K562 (cell line): ENCODE measurements around the gene DGCR8. TPM values are rescaled to one million over a fixed set of nuclear protein-coding genes. Genes with fewer than 3 reads are reported as not detected.

ENCODE experiments used
- GTF2A2 ChIP-seq: IDR thresholded peaks from 2 replicates; pipeline ENCODE4 v1.6.1; 2016; ENCODE audit warnings: mild to moderate bottlenecking, missing genetic modification characterization, missing compliant biosample characterization
- HDAC6 ChIP-seq: IDR thresholded peaks from 2 replicates; pipeline ENCODE4 v1.6.1; 2012; ENCODE audit warnings: low read depth, mild to moderate bottlenecking, control low read depth, inconsistent platforms, low read length, moderate library complexity
- HLTF ChIP-seq: fragments of 450-650 bp; IDR thresholded peaks from 2 replicates; pipeline ENCODE4 v1.6.1; 2016
- KDM5B ChIP-seq: fragments of 200-600 bp; sonication (generic); IDR thresholded peaks from 2 replicates; pipeline ENCODE4 v1.6.1; 2012; ENCODE audit warnings: low read depth, mild to moderate bottlenecking, moderate library complexity, low read length, control low read depth, inconsistent platforms; ENCODE audit not compliant: insufficient replicate concordance
- KHSRP ChIP-seq: fragments of 450-650 bp; IDR thresholded peaks from 2 replicates; pipeline ENCODE4 v1.6.1; 2017
- LARP7 ChIP-seq: fragments of 450-650 bp; IDR thresholded peaks from 2 replicates; pipeline ENCODE4 v1.6.1; 2016
- POLR2G ChIP-seq: fragments of 200-400 bp; formaldehyde crosslinking; IDR thresholded peaks from 2 replicates; pipeline ENCODE4 v1.6.1; 2017; ENCODE audit warnings: low read depth, mild to moderate bottlenecking, antibody characterized with exemption, low read length, moderate library complexity
- PTBP1 ChIP-seq: fragments of 200-400 bp; formaldehyde crosslinking; IDR thresholded peaks from 2 replicates; pipeline ENCODE4 v1.6.1; 2017; ENCODE audit warnings: low read depth, low read length
- RBFOX2 ChIP-seq: fragments of 200-400 bp; formaldehyde crosslinking; IDR thresholded peaks from 2 replicates; pipeline ENCODE4 v1.6.1; 2017; ENCODE audit warnings: low read depth, mild to moderate bottlenecking, low read length, moderate library complexity
- RNF219 ChIP-seq: fragments of 250-450 bp; sonication (Bioruptor Pico); IDR thresholded peaks from 2 replicates; pipeline ENCODE4 v1.5.0; 2022; ENCODE audit warnings: mild to moderate bottlenecking
- TAF15 ChIP-seq: fragments of 200-400 bp; formaldehyde crosslinking; IDR thresholded peaks from 2 replicates; pipeline ENCODE4 v1.6.1; 2017; ENCODE audit warnings: mild to moderate bottlenecking, low read depth, low read length, moderate library complexity
- TCF7 ChIP-seq: sonication (generic); IDR thresholded peaks from 2 replicates; pipeline ENCODE4 v1.6.1; 2016; ENCODE audit warnings: antibody characterized with exemption, borderline replicate concordance
- ZFPM2 ChIP-seq: fragments of 250-450 bp; sonication (Bioruptor Pico); IDR thresholded peaks from 2 replicates; pipeline ENCODE4 v1.5.1; 2022; ENCODE audit warnings: mild to moderate bottlenecking
- polyA plus RNA-seq, 8 experiments: library from polyadenylated mRNA; depleted of rRNA in 4 of 8; stranded (reverse) in 5 of 8; unstranded in 3 of 8; fragments of >200 nt; fragmentation: Nextera tagmentation in 2 of 8; fragmentation: Illumina TruSeq in 1 of 8; extraction: Ambion mirVana in 2 of 8; extraction: Trizol in 1 of 8; gene quantifications; 2 replicates each; pipeline versions ENCODE4 v1.2.1 to v1.2.3, GENCODE V29; 2011 to 2014; ENCODE audit warnings: inconsistent platforms in 1 of 8, missing spikeins in 1 of 8
- total RNA-seq, 7 experiments: library from RNA; depleted of rRNA in 6 of 7; stranded (reverse); fragments of >200 nt in 6 of 7; fragmentation: Illumina TruSeq in 2 of 7; extraction: Trizol in 2 of 7; gene quantifications; 2 replicates each; pipeline versions ENCODE4 v1.2.1 to v1.2.3, GENCODE V29; 2011 to 2021; ENCODE audit warnings: low replicate concordance in 1 of 7
- TF ChIP-seq, protein P1 (sequence below): fragments of 250-450 bp; sonication (Bioruptor Pico); IDR thresholded peaks from 2 replicates; pipeline ENCODE4 v1.5.0; 2021
- TF ChIP-seq, protein P2 (sequence below): sonication (generic); formaldehyde crosslinking; IDR thresholded peaks from 2 replicates; pipeline ENCODE4 v1.8.1; 2023; ENCODE audit warnings: mild to moderate bottlenecking, missing genetic modification reagents
- TF ChIP-seq, protein P3 (sequence below): IDR thresholded peaks from 2 replicates; pipeline ENCODE4 v1.6.1; 2011; ENCODE audit warnings: borderline replicate concordance, low read depth, mild to moderate bottlenecking, moderate library complexity, low read length; ENCODE audit not compliant: insufficient read depth, poor library complexity, severe bottlenecking
- TF ChIP-seq, protein P4 (sequence below): fragments of 450-650 bp; IDR thresholded peaks from 2 replicates; pipeline ENCODE4 v1.6.1; 2016; ENCODE audit warnings: missing biosample characterization, missing genetic modification characterization

Gene DGCR8
- total and polyA plus RNA-seq, 9 of the 15 experiments (the other 6 are each of a cell fraction or from before 2014, with no cell fraction given), result 5.9 to 144 (median 80.1) TPM

DNA sequence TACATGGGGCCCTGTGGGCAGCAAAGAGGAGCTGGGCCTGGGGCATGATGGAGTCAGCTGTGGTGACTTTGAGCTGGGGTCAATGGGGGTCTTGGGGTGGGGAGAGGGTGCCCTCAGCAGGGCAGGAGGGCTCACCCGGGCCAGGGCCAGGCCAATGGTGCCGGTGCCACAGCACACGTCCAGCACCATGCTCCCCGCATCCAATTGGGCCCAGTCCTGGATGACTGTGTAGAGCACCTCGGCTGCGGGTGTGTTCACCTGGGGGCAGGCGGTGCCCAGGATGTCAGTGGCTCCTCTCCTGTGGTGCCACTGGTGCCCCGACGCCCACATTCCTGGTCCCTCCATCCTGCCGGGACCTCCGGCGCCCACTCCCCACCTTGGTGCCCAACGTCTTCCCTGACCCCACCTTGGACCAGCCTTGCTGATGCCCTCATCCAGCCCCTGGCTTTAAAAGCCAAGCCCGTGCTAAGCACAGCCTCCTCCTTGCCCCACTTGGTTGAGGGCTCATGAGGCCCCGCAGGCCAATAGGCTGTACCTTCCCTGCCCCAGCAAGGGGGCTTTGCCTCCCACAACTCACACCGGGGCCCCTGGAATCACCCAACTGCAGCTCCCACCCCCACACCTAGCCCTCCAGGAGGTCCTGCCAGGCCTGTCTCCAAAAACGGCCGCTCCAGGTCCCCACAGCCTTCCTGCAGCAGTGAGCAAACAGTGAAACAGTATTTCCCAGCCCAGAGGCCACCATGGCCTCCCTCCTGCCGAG is 33.7 kb downstream of the DGCR8 start (continued):
- TF ChIP-seq, protein P1, sequence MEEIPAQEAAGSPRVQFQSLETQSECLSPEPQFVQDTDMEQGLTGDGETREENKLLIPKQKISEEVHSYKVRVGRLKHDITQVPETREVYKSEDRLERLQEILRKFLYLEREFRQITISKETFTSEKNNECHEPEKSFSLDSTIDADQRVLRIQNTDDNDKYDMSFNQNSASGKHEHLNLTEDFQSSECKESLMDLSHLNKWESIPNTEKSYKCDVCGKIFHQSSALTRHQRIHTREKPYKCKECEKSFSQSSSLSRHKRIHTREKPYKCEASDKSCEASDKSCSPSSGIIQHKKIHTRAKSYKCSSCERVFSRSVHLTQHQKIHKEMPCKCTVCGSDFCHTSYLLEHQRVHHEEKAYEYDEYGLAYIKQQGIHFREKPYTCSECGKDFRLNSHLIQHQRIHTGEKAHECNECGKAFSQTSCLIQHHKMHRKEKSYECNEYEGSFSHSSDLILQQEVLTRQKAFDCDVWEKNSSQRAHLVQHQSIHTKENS (CRISPR knock-in tag), result no peak
- peak; percentile 49; the same call in 1 of the 2 replicates for TF ChIP-seq RBFOX2
- TF ChIP-seq RNF219 (CRISPR knock-in tag), result no peak
- TF ChIP-seq, protein P2, sequence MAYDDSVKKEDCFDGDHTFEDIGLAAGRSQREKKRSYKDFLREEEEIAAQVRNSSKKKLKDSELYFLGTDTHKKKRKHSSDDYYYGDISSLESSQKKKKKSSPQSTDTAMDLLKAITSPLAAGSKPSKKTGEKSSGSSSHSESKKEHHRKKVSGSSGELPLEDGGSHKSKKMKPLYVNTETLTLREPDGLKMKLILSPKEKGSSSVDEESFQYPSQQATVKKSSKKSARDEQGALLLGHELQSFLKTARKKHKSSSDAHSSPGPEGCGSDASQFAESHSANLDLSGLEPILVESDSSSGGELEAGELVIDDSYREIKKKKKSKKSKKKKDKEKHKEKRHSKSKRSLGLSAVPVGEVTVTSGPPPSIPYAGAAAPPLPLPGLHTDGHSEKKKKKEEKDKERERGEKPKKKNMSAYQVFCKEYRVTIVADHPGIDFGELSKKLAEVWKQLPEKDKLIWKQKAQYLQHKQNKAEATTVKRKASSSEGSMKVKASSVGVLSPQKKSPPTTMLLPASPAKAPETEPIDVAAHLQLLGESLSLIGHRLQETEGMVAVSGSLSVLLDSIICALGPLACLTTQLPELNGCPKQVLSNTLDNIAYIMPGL (CRISPR knock-in tag), result 0 out of 2 replicates have a peak, but pooled peaks have one; percentile 11
- TF ChIP-seq, protein P3, sequence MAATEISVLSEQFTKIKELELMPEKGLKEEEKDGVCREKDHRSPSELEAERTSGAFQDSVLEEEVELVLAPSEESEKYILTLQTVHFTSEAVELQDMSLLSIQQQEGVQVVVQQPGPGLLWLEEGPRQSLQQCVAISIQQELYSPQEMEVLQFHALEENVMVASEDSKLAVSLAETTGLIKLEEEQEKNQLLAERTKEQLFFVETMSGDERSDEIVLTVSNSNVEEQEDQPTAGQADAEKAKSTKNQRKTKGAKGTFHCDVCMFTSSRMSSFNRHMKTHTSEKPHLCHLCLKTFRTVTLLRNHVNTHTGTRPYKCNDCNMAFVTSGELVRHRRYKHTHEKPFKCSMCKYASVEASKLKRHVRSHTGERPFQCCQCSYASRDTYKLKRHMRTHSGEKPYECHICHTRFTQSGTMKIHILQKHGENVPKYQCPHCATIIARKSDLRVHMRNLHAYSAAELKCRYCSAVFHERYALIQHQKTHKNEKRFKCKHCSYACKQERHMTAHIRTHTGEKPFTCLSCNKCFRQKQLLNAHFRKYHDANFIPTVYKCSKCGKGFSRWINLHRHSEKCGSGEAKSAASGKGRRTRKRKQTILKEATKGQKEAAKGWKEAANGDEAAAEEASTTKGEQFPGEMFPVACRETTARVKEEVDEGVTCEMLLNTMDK, result no peak
- peak; percentile 24 for TF ChIP-seq KDM5B
- TF ChIP-seq, protein P4, sequence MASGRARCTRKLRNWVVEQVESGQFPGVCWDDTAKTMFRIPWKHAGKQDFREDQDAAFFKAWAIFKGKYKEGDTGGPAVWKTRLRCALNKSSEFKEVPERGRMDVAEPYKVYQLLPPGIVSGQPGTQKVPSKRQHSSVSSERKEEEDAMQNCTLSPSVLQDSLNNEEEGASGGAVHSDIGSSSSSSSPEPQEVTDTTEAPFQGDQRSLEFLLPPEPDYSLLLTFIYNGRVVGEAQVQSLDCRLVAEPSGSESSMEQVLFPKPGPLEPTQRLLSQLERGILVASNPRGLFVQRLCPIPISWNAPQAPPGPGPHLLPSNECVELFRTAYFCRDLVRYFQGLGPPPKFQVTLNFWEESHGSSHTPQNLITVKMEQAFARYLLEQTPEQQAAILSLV (tag), result no peak
- TF ChIP-seq POLR2G, result peak; percentile 81
- TF ChIP-seq KHSRP, result no peak
- no peak for TF ChIP-seq HLTF
- peak; percentile 74 for TF ChIP-seq ZFPM2 (CRISPR knock-in tag)
- TF ChIP-seq PTBP1, result no peak
- TF ChIP-seq GTF2A2 (tag), result no peak
- TF ChIP-seq LARP7, result no peak
- peak; percentile 47; the same call in 1 of the 2 replicates for TF ChIP-seq TAF15
- TF ChIP-seq TCF7, result no peak
- TF ChIP-seq HDAC6, result peak; percentile 51; the same call in 1 of the 2 replicates
